ENCODE results near the gene DACT2. TPM values are rescaled to one million over a fixed set of nuclear protein-coding genes. Genes with fewer than 3 reads are reported as not detected.
"Not testable (repeated sequence)": the region's sequence is repeated elsewhere in the genome, so short reads cannot be mapped to it uniquely, and the experiment has no call there.

DACT2 gene
- total and polyA plus RNA-seq, 5 donors: 1.4 to 2.4 (median 1.9) TPM

DNA sequence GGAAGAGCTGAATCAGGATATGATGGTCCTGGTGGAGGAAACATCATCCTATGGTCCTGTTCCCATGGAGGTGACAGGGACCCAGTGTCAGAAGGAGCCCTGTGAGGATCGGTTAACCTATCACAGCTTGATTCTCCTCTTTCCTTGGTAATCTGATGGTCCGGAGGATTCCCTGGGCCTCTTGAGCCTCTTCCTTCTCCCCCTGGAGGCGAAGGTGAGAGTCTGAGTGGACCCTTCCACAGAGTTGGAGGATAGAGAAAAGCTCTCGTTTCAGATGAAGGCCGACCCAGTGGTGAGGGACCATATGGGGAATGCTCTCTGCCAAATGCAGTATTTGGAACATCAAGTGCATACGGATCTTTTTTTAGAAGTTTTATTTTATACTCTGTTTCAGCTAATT is 32.1 kb downstream of the DACT2 start:
- DNase-seq; H3K4me1 ChIP-seq (ENCODE audit: control insufficient read depth, insufficient read depth, low read length); ATAC-seq; H3K9me3 ChIP-seq (ENCODE audit: control insufficient read depth, low read length); H3K27ac ChIP-seq (ENCODE audit: low read length); H3K4me3 ChIP-seq (ENCODE audit: low read length); H3K27me3 ChIP-seq (ENCODE audit: control insufficient read depth, insufficient read depth); intact Hi-C loops (cut with DNase I): not testable (repeated sequence)
- 62% methylated on average over 6 of the region's 6 CpGs for WGBS

- 78% methylated on average over 9 of the region's 9 CpGs for WGBS
- H3K4me3 ChIP-seq (ENCODE audit: low read length); ATAC-seq; intact Hi-C loops (cut with DNase I); H3K27ac ChIP-seq (ENCODE audit: low read length); DNase-seq; H3K27me3 ChIP-seq (ENCODE audit: control insufficient read depth, insufficient read depth); H3K9me3 ChIP-seq (ENCODE audit: control insufficient read depth, low read length); H3K4me1 ChIP-seq (ENCODE audit: control insufficient read depth, insufficient read depth, low read length): not testable (repeated sequence)
These were observed 32.7 kb downstream of the DACT2 start for GRCh38 chr6:168286771-168287446.

GRCh38 chr6:168286116-168286515 is 33.5 kb downstream of the DACT2 start:
- no peak overlapping the region for H3K4me3 ChIP-seq (ENCODE audit: low read length)
- no peaks in the 10 kb centered on the region for H3K9me3 ChIP-seq (ENCODE audit: control insufficient read depth, low read length)
- H3K27me3 ChIP-seq (ENCODE audit: control insufficient read depth, insufficient read depth): no peaks in the 10 kb centered on the region
- WGBS: 77% methylated on average over 12 of the region's 12 CpGs
- ATAC-seq (no peak), DNase-seq (no peak)
- H3K4me1 ChIP-seq (ENCODE audit: control insufficient read depth, insufficient read depth, low read length): no peaks in the 10 kb centered on the region
- intact Hi-C loops (cut with DNase I): no loop called here
- H3K27ac ChIP-seq (ENCODE audit: low read length): no peak overlapping the region

DNA sequence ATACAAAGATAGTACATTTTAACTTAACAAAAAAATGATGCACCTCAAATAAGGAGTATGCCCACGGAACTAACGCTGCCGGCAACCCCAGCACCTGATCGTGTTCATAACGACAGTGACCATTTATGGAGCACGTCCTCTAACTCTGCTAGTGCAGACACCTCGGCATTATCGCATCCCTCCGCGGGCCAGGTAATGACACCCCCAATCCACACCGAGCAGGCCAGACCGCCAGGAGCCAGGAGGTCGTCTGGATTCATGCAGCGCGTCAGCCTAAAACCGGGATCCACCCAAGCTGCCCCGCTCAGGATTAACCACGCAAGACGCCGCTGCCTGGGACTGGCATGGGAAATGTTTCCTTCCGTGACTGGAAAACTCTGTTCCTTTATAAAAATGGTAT is 34.1 kb downstream of the DACT2 start:
- ATAC-seq (no peak), DNase-seq (no peak)
- Histone ChIP-seq H3K27ac (ENCODE audit: low read length) (no peak overlapping the region), H3K4me3 (ENCODE audit: low read length) (no peak overlapping the region), H3K9me3 (ENCODE audit: control insufficient read depth, low read length) (no peaks in the 10 kb centered on the region), H3K27me3 (ENCODE audit: control insufficient read depth, insufficient read depth) (no peaks in the 10 kb centered on the region), H3K4me1 (ENCODE audit: control insufficient read depth, insufficient read depth, low read length) (no peaks in the 10 kb centered on the region)
- intact Hi-C loops (cut with DNase I): no loop called here
- WGBS: 95% methylated on average over 21 of the region's 21 CpGs

DNA sequence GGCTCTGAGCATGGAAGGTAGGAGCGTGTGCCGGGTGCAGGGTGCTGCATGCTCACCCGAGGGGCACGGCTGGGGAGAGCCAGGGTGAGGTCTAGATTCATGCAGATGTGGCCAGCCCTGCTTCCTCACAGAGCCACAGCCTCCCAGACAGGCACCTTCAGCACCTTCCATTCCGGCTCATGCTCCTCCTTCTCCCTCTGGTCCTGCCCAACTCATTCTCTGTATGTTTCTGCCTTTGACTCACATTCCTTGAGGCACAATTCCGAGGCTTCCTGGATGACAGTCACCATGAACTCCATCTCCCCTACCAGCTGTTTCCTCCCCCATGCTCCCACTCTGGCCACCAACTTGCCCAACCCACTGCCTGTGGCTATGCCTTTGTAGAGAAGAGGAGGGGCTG is 35.4 kb downstream of the DACT2 start:
- intact Hi-C loops (cut with DNase I): no loop called here
- ATAC-seq (no peak), DNase-seq (no peak)
- 85% methylated on average over 6 of the region's 6 CpGs for WGBS
- no peak overlapping the region for H3K4me3 ChIP-seq (ENCODE audit: low read length)
- no peak overlapping the region for H3K27ac ChIP-seq (ENCODE audit: low read length)
- no peaks in the 10 kb centered on the region for H3K9me3 ChIP-seq (ENCODE audit: control insufficient read depth, low read length)
- no peaks in the 10 kb centered on the region for H3K27me3 ChIP-seq (ENCODE audit: control insufficient read depth, insufficient read depth)
- no peaks in the 10 kb centered on the region for H3K4me1 ChIP-seq (ENCODE audit: control insufficient read depth, insufficient read depth, low read length)

DNA sequence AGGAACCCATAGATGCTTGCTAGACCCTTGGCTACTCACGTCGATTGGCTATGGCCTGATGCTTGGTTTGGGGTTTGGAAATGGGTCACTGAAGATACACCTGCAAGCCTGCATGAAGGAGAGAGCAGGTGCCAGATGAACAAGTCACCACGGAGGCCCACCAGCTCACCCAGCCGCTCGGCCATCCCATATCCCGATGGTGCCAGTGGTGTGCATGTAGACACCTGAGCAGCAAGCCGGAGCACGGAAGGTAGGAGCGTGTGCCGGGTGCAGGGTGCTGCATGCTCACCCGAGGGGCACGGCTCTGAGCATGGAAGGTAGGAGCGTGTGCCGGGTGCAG is 35.9 kb downstream of the DACT2 start:
- DNase-seq (no peak), ATAC-seq (no peak)
- Histone ChIP-seq H3K27ac (ENCODE audit: low read length) (no peak overlapping the region), H3K4me3 (ENCODE audit: low read length) (no peak overlapping the region), H3K9me3 (ENCODE audit: control insufficient read depth, low read length) (no peaks in the 10 kb centered on the region), H3K4me1 (ENCODE audit: control insufficient read depth, insufficient read depth, low read length) (no peaks in the 10 kb centered on the region), H3K27me3 (ENCODE audit: control insufficient read depth, insufficient read depth) (no peaks in the 10 kb centered on the region)
- intact Hi-C loops (cut with DNase I): no loop called here
- 95% methylated on average over 14 of the region's 14 CpGs for WGBS

GRCh38 chr6:168282985-168283685 is 36.4 kb downstream of the DACT2 start:
- H3K27ac ChIP-seq (ENCODE audit: low read length): no peak overlapping the region
- intact Hi-C loops (cut with DNase I): no loop called here
- peak in 1 of 2 donors; percentile 21 for ATAC-seq
- H3K4me3 ChIP-seq (ENCODE audit: low read length): no peak overlapping the region
- DNase-seq: no peak
- H3K27me3 ChIP-seq (ENCODE audit: control insufficient read depth, insufficient read depth): no peaks in the 10 kb centered on the region
- 89% methylated on average over 20 of the region's 20 CpGs for WGBS
- no peaks in the 10 kb centered on the region for H3K9me3 ChIP-seq (ENCODE audit: control insufficient read depth, low read length)
- H3K4me1 ChIP-seq (ENCODE audit: control insufficient read depth, insufficient read depth, low read length): no peaks in the 10 kb centered on the region

DNA sequence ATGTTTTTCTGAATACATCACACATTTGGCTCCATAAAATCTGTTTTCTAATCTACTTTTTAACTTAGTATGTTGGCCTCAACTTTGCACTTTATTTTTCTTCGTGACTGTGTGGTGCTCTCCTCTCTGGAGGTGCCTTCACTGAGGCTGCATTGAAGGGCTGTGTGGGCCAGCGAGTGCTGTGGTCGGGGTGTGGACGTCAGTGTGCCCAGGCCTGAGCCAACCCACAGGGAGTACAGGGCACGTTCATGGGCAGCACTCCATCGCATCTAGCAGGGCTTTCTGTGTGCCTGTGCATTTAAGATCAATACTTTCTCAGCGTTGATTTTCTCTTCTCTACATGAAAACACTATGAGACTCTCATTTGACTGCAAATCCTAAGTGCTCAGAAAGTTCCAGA is 37.8 kb downstream of the DACT2 start:
- H3K4me1 ChIP-seq (ENCODE audit: control insufficient read depth, insufficient read depth, low read length): no peaks in the 10 kb centered on the region
- no peak for DNase-seq
- WGBS: 91% methylated on average over 7 of the region's 7 CpGs
- intact Hi-C loops (cut with DNase I): no loop called here
- no peak for ATAC-seq
- H3K27ac ChIP-seq (ENCODE audit: low read length): no peak overlapping the region
- H3K27me3 ChIP-seq (ENCODE audit: control insufficient read depth, insufficient read depth): no peaks in the 10 kb centered on the region
- H3K9me3 ChIP-seq (ENCODE audit: control insufficient read depth, low read length): no peaks in the 10 kb centered on the region
- no peak overlapping the region for H3K4me3 ChIP-seq (ENCODE audit: low read length)

- WGBS: 91% methylated on average over 13 of the region's 13 CpGs
- H3K27me3 ChIP-seq (ENCODE audit: control insufficient read depth, insufficient read depth); intact Hi-C loops (cut with DNase I); H3K4me1 ChIP-seq (ENCODE audit: control insufficient read depth, insufficient read depth, low read length); H3K27ac ChIP-seq (ENCODE audit: low read length); ATAC-seq; DNase-seq; H3K4me3 ChIP-seq (ENCODE audit: low read length); H3K9me3 ChIP-seq (ENCODE audit: control insufficient read depth, low read length): not testable (repeated sequence)
These were observed 38.3 kb downstream of the DACT2 start for GRCh38 chr6:168281314-168281713.

GRCh38 chr6:168280899-168281245 is 38.7 kb downstream of the DACT2 start:
- no peak overlapping the region for H3K27ac ChIP-seq (ENCODE audit: low read length)
- 65% methylated on average over 13 of the region's 13 CpGs for WGBS
- no peak for DNase-seq
- ATAC-seq: no peak
- no peaks in the 10 kb centered on the region for H3K9me3 ChIP-seq (ENCODE audit: control insufficient read depth, low read length)
- H3K4me1 ChIP-seq (ENCODE audit: control insufficient read depth, insufficient read depth, low read length): no peaks in the 10 kb centered on the region
- intact Hi-C loops (cut with DNase I): no loop called here
- H3K27me3 ChIP-seq (ENCODE audit: control insufficient read depth, insufficient read depth): no peaks in the 10 kb centered on the region
- no peak overlapping the region for H3K4me3 ChIP-seq (ENCODE audit: low read length)

DNA sequence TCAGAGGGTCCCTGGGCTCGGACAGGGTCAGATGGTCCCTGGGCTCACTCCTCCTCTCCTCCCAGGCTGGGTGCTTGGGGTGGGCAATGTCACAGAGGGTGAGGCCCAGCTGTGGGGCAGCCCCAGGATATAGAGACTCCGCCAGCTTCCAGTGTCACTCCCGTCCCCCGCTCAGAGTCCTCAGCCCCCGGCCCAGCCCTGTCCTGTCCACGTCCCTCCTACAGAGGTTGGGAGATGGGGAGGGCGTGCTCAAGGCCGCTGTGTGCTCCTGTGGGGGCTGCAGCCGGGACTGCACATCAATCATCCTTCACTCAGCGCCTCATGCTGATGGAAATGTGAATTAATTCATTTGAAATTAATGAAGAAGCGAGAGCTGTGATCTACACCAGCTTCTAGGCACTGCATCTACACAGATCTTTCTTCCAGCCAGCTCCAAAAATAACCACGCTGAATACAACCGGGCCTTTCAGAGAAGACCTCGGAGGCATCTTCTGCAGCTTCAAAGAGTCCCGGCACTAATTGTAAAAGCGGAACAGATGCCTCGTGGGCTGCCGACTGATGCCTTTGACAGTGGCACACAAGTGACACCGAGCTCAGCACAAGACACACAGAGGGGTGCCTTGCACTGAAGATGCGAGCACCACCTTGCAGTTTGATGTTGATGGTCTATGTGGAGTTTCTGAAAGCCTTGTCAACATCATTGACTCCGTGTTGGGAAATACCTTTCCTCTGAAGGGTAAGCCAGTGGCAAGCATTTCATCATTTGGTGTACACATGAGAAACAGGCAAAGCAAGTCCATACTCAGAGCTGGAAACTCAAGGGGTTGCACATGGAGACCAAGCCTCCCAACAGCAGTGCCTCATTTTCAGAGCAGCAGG is 39.3 kb downstream of the DACT2 start:
- DNase-seq (no peak), ATAC-seq (no peak)
- Histone ChIP-seq H3K27me3 (ENCODE audit: control insufficient read depth, insufficient read depth) (no peaks in the 10 kb centered on the region), H3K4me1 (ENCODE audit: control insufficient read depth, insufficient read depth, low read length) (no peaks in the 10 kb centered on the region), H3K9me3 (ENCODE audit: control insufficient read depth, low read length) (no peaks in the 10 kb centered on the region), H3K27ac (ENCODE audit: low read length) (no peak overlapping the region), H3K4me3 (ENCODE audit: low read length) (no peak overlapping the region)
- 57% methylated on average over 21 of the region's 21 CpGs for WGBS
- intact Hi-C loops (cut with DNase I): no loop called here
